ENCODE results near the gene BCL7C. TPM values are rescaled to one million over a fixed set of nuclear protein-coding genes. Genes with fewer than 3 reads are reported as not detected.
A peak's percentile ranks its signal among the peaks of the same experiment; 100 is the strongest.
"Not testable (repeated sequence)": the region's sequence is repeated elsewhere in the genome, so short reads cannot be mapped to it uniquely, and the experiment has no call there.

The BCL7C gene
- total RNA-seq, 1 donor from 2014 or later, result 46.2 TPM

DNA sequence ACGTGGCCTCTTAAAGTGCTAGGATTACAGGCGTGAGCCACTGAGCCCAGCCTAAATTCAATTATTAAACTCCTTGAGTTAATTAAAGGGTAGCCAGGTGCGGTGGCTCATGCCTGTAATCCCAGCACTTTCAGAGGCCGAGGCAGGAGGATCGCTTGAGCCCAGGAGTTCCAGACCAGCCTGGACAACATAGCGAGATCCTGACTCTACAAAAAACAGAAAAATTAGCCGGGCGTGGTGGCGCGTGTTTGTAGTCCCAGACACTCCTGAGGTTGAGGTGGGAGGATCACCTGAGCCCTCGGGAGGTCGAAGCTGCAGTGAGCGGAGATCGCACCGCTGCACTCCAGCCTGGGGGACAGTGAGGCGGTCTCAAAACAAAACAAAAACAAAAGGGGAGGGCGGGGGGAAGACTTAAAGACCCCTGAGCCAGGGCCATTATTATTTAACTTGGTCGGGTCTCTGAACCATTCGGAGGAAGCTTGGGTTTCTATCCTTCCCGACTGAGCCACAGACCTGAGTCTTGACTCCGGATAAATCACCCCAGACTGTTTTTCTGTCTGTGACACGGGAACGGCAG, 19.5 kb downstream of the BCL7C start:
- DNase-seq (ENCODE audit: low spot score in 2 of 2), result no peak
- peak overlapping the region; percentile 76 to 79 for H3K27ac ChIP-seq
- peaks cover 0 to 11% of the 10 kb centered on the region in 2 donors for H3K36me3 ChIP-seq
- intact Hi-C loops (cut with DNase I), result loop anchor here (2.0 kb wide), 1 partner anchor 68 kb away; no protein-coding TSS in a partner anchor
- H3K27me3 ChIP-seq, result no peaks in the 10 kb centered on the region
- TF ChIP-seq, protein P1, sequence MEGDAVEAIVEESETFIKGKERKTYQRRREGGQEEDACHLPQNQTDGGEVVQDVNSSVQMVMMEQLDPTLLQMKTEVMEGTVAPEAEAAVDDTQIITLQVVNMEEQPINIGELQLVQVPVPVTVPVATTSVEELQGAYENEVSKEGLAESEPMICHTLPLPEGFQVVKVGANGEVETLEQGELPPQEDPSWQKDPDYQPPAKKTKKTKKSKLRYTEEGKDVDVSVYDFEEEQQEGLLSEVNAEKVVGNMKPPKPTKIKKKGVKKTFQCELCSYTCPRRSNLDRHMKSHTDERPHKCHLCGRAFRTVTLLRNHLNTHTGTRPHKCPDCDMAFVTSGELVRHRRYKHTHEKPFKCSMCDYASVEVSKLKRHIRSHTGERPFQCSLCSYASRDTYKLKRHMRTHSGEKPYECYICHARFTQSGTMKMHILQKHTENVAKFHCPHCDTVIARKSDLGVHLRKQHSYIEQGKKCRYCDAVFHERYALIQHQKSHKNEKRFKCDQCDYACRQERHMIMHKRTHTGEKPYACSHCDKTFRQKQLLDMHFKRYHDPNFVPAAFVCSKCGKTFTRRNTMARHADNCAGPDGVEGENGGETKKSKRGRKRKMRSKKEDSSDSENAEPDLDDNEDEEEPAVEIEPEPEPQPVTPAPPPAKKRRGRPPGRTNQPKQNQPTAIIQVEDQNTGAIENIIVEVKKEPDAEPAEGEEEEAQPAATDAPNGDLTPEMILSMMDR (IDR thresholded peaks at IDR 0.05), result no peak
- H3K4me1 ChIP-seq, result peaks cover 3 to 17% of the 10 kb centered on the region in 2 donors
- peak overlapping the region; percentile 69 to 84 for H3K4me3 ChIP-seq
- H3K9me3 ChIP-seq, result no peaks in the 10 kb centered on the region

DNA sequence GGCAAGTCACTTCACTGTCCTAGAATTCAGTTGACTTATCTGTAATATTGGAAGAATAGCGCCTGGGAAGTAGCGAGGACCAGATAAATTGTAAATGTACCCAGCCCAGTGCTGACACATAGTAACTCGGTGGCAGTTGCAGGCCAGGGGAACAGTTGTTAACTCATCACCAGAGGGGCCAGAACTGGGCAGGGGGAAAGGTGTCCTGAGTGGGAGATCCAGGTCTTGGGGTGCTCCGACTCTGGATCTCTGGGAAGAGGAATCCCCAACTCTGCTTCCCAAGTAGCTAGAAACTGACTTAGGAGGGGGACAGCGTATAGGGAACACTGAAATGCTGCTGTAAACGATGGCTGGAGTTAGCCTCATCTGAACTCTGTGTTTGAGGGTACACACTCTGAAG, 23.0 kb downstream of the BCL7C start:
- H3K4me3 ChIP-seq, result no peak overlapping the region
- intact Hi-C loops (cut with DNase I), result no loop called here
- peaks cover 0 to 4% of the 10 kb centered on the region in 2 donors for H3K4me1 ChIP-seq
- no peaks in the 10 kb centered on the region for H3K36me3 ChIP-seq
- TF ChIP-seq, protein P1 (IDR thresholded peaks at IDR 0.05), result no peak
- H3K27me3 ChIP-seq, result no peaks in the 10 kb centered on the region
- H3K27ac ChIP-seq, result no peak overlapping the region
- no peaks in the 10 kb centered on the region for H3K9me3 ChIP-seq
- no peak for DNase-seq (ENCODE audit: low spot score in 2 of 2)

DNA sequence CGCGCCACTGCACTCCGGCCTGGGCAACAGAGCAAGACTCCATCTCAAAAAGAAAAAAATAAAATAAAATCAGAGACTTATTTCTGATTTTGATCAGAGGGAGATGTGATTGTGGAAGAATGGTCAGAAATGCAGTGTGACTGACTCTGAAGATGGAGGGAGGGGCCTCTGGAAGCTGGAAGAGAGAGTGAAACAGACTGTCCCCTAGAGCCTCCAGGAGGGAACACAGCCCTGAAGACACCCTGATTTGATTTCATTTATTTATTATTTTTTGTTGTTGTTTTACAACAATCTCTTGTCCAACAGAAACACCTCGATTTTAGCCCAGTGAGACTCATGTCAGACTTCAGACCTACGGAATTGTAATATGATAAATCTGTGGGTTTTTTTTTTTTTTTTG, 26.1 kb downstream of the BCL7C start:
- H3K27me3 ChIP-seq, result no peaks in the 10 kb centered on the region
- intact Hi-C loops (cut with DNase I), result no loop called here
- no peaks in the 10 kb centered on the region for H3K9me3 ChIP-seq
- DNase-seq (ENCODE audit: low spot score in 2 of 2), result no peak
- H3K27ac ChIP-seq, result no peak overlapping the region
- TF ChIP-seq, protein P1 (IDR thresholded peaks at IDR 0.05), result no peak
- H3K4me3 ChIP-seq, result no peak overlapping the region
- H3K4me1 ChIP-seq, result no peaks in the 10 kb centered on the region
- no peaks in the 10 kb centered on the region for H3K36me3 ChIP-seq

DNA sequence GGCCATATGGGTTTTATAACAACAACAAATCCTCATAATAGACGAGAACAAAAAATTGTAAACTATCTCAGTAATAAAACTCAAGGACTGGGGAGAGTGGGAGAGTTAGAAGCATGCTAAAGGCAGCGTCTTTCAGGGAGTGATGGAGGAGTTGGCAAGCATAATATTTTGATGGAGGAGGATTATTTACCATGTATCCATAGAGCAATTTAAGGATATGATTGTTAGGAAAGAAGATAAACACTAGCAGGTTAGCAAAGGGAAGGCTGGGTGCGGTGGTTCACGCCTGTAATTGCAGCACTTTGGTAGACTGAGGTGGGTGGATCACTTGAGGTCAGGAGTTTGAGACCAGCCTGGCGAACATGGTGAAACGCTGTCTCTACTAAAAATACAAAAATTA, 27.8 kb downstream of the BCL7C start:
- DNase-seq (ENCODE audit: low spot score in 2 of 2), result no peak
- Histone ChIP-seq H3K27ac (no peak overlapping the region), H3K4me3 (no peak overlapping the region), H3K36me3 (no peaks in the 10 kb centered on the region), H3K4me1 (no peaks in the 10 kb centered on the region), H3K9me3 (no peaks in the 10 kb centered on the region), H3K27me3 (no peaks in the 10 kb centered on the region)
- TF ChIP-seq, protein P1 (IDR thresholded peaks at IDR 0.05), result no peak
- intact Hi-C loops (cut with DNase I), result no loop called here

DNA sequence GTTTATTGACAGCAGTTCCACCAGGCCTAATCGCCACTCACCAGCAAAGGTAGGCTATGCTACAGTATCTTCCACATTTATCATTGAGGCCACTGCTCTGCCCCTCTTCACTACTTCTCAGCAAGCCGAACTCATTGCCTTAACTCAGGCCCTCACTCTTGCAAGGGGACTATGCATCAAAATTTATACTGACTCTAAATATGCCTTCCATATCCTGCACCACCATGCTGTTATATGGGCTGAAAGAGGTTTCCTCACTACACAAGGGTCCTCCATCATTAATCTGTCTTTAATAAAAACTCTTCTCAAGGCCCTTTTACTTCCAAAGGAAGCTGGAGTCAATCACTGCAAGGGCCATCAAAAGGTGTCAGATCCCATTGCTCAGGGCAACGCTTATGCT, 30.7 kb downstream of the BCL7C start:
- H3K4me1 ChIP-seq; DNase-seq (ENCODE audit: low spot score in 2 of 2); H3K36me3 ChIP-seq; H3K27me3 ChIP-seq; intact Hi-C loops (cut with DNase I); H3K4me3 ChIP-seq; H3K27ac ChIP-seq; H3K9me3 ChIP-seq: not testable (repeated sequence)

DNA sequence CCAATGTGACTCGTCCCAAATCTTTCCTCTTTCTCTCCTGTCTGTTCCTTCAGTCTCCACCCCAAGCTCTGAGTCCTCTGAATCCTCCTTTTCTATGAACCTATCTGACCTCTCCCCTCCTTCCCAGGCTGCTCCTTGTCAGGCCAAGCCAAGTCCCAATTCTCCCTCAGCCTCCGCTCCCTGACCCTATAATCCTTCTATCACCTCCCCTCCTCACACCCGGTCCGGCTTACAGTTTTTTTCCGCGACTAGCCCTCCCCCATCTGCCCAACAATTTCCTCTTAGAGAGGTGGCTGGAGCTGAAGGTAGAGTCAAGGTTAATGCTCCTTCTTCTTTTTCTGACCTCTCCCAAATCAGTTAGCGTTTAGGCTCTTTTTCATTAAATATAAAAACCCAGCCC, 33.1 kb downstream of the BCL7C start:
- H3K27ac ChIP-seq; H3K27me3 ChIP-seq; H3K4me3 ChIP-seq; intact Hi-C loops (cut with DNase I); H3K4me1 ChIP-seq; H3K36me3 ChIP-seq; H3K9me3 ChIP-seq; DNase-seq (ENCODE audit: low spot score in 2 of 2): not testable (repeated sequence)

Measured in ascending aorta (tissue), 2 donors.